Measurements from ENCODE around the gene IYD. TPM values are rescaled to one million over a fixed set of nuclear protein-coding genes. Genes with fewer than 3 reads are reported as not detected.

The IYD gene
- total and polyA plus RNA-seq, 9 of the 15 experiments (the other 6 are each of a cell fraction or from before 2014, with no cell fraction given) = not detected

DNA sequence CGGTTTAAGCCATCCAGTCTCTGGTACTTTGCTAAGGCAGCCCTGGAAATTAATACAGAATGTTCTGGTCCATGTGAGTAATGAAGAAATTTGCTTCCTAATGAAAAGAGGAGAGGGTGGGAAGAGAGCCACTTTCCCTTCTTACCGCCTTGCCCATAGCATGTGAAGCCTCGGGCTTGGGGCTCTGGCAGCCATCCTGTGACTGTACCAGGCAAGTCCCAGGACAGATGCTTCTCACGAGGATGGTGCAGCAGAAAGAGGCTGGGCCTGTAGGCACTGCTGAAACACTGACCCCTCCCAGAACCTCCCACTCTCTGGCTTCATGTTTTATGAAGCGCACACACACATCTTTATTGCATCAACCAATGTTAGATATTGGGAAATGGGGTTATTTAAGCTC lies 74.8 kb downstream of the IYD start:
- H2AFZ ChIP-seq (ENCODE audit: low read depth, low read length) = no peak overlapping the region
- no peaks in the 10 kb centered on the region for H4K20me1 ChIP-seq (replicated peaks; ENCODE audit: control insufficient read depth, insufficient read depth, low read length)
- no peak overlapping the region for H3K4me3 ChIP-seq
- H3K4me2 ChIP-seq (ENCODE audit: insufficient read depth, low read length) = no peak overlapping the region
- ATAC-seq = no peak
- peaks cover 0 to 4% of the 10 kb centered on the region in 2 experiments; a peak in 1 of 5 replicates for H3K27me3 ChIP-seq (ENCODE audit: control insufficient read depth in 2 of 2, insufficient read depth in 2 of 2, low read length in 2 of 2)
- DNase-seq (ENCODE audit: extremely low read depth in 1 of 4, low spot score in 3 of 4) = no peak
- no peaks in the 10 kb centered on the region for H3K9me1 ChIP-seq (ENCODE audit: control insufficient read depth, insufficient read depth, low read length)
- FAIRE-seq = no peak
- CTCF ChIA-PET (ENCODE audit: low intra/inter-chr PET ratio) = no interaction called here
- no peak for TF ChIP-seq ELF4 (CRISPR knock-in tag; IDR thresholded peaks at IDR 0.05)
- no peak for TF ChIP-seq ZEB2 (IDR thresholded peaks at IDR 0.05)
- TF ChIP-seq SRSF3 (IDR thresholded peaks at IDR 0.05; ENCODE audit: insufficient read depth, low read length) = no peak
- no peak for TF ChIP-seq THAP12 (CRISPR knock-in tag; IDR thresholded peaks at IDR 0.05)
- TF ChIP-seq ZNF583 (CRISPR knock-in tag; IDR thresholded peaks at IDR 0.05) = no peak
- TF ChIP-seq KAT7 (CRISPR knock-in tag; IDR thresholded peaks at IDR 0.05; ENCODE audit: borderline replicate concordance) = no peak
- TF ChIP-seq HDAC8 (tag; IDR thresholded peaks at IDR 0.05) = no peak
- TF ChIP-seq ZNF124 (CRISPR knock-in tag; IDR thresholded peaks at IDR 0.05) = no peak
- TF ChIP-seq RAD21 (CRISPR knock-in tag; conservative IDR thresholded peaks at IDR 0.05 in 1 of 2, IDR thresholded peaks at IDR 0.05 in 1 of 2) = no peak
- no peak for TF ChIP-seq SAFB2 (IDR thresholded peaks at IDR 0.05; ENCODE audit: borderline replicate concordance, low read depth, low read length, severe bottlenecking)
- TF ChIP-seq NBN (IDR thresholded peaks at IDR 0.05; ENCODE audit: low read depth) = no peak
- TF ChIP-seq MYNN (IDR thresholded peaks at IDR 0.05) = no peak
- TF ChIP-seq MYNN (CRISPR knock-in tag; IDR thresholded peaks at IDR 0.05) = no peak
- no peak for TF ChIP-seq BRD9 (IDR thresholded peaks at IDR 0.05; ENCODE audit: low read depth, partially characterized antibody)
- no peak for TF ChIP-seq CREB3 (tag; conservative IDR thresholded peaks at IDR 0.05; ENCODE audit: low read depth)
- H3K9ac ChIP-seq (ENCODE audit: insufficient read depth in 1 of 2, low read depth in 2 of 2, low read length in 2 of 2) = no peak overlapping the region
- no peak overlapping the region for H3K27ac ChIP-seq (ENCODE audit: extremely low read depth, low read depth, low read length)
- 0% methylated on average over 4 of the region's 5 CpGs for WGBS (ENCODE audit: insufficient coverage, low coverage, missing lambda C conversion rate)
- H3K79me2 ChIP-seq (ENCODE audit: control insufficient read depth, insufficient read depth, low read length) = no peaks in the 10 kb centered on the region
- no peaks in the 10 kb centered on the region for H3K36me3 ChIP-seq (ENCODE audit: control insufficient read depth, insufficient read depth, low read length)
- in situ Hi-C loops (cut with MboI) = no loop called here
- H3K4me1 ChIP-seq (replicated peaks in 1 of 2; ENCODE audit: control insufficient read depth in 2 of 2, insufficient read depth in 2 of 2, low read length in 2 of 2) = no peaks in the 10 kb centered on the region
- POLR2A ChIA-PET = no interaction called here
- intact Hi-C loops (cut with micrococcal nuclease) = no loop called here
- no peaks in the 10 kb centered on the region for H3K9me3 ChIP-seq (replicated peaks; ENCODE audit: control insufficient read depth, insufficient read depth, low read depth, low read length)
- BruUV-seq (replicated peaks) = no TSS peak

Data from K562 (cell line).